ENCODE results near the gene TIMM8B.

TIMM8B gene

GRCh38 chr11:112121981-112122615 is 35.5 kb upstream of the TIMM8B start:
- no peak overlapping the region for H3K27ac ChIP-seq
- no peak for TF ChIP-seq CTCF (conservative IDR thresholded peaks at IDR 0.05)

- no peak overlapping the region for H3K27ac ChIP-seq
- no peak for TF ChIP-seq CTCF (conservative IDR thresholded peaks at IDR 0.05)
Observed at GRCh38 chr11:112118176-112118575, 31.6 kb upstream of the TIMM8B start.

GRCh38 chr11:112115386-112115785 is 28.8 kb upstream of the TIMM8B start:
- TF ChIP-seq CTCF (conservative IDR thresholded peaks at IDR 0.05), result no peak
- H3K27ac ChIP-seq, result no peak overlapping the region

- H3K27ac ChIP-seq, result no peak overlapping the region
- no peak for TF ChIP-seq CTCF (conservative IDR thresholded peaks at IDR 0.05)
Observed at GRCh38 chr11:112114460-112114859, 27.9 kb upstream of the TIMM8B start.

GRCh38 chr11:112113539-112114457 is 27.2 kb upstream of the TIMM8B start:
- no peak overlapping the region for H3K27ac ChIP-seq

GRCh38 chr11:112106070-112106469 is 19.5 kb upstream of the TIMM8B start:
- TF ChIP-seq CTCF (conservative IDR thresholded peaks at IDR 0.05), result no peak
- H3K27ac ChIP-seq, result no peak overlapping the region

More at GRCh38 chr11:112113539-112114457, 27.2 kb upstream of the TIMM8B start:
- peak; percentile 77 for TF ChIP-seq CTCF (conservative IDR thresholded peaks at IDR 0.05)

GRCh38 chr11:112103446-112103845 is 16.9 kb upstream of the TIMM8B start:
- H3K27ac ChIP-seq, result no peak overlapping the region

More at GRCh38 chr11:112103446-112103845, 16.9 kb upstream of the TIMM8B start:
- TF ChIP-seq CTCF (conservative IDR thresholded peaks at IDR 0.05), result no peak
